ENCODE results near the gene TRIM33. TPM values are rescaled to one million over a fixed set of nuclear protein-coding genes. Genes with fewer than 3 reads are reported as not detected.
"Not testable (repeated sequence)": the region's sequence is repeated elsewhere in the genome, so short reads cannot be mapped to it uniquely, and the experiment has no call there.

Gene TRIM33
- total RNA-seq, 3 donors from 2014 or later: 28.6 to 38.1 (median 35.5) TPM

- DNase-seq (no peak), ATAC-seq (no peak)
- H3K4me1 ChIP-seq (ENCODE audit: low read depth): no peaks in the 10 kb centered on the region
- intact Hi-C loops (cut with DNase I, micrococcal nuclease): no loop called here
- H3K36me3 ChIP-seq (ENCODE audit: low read depth): no peaks in the 10 kb centered on the region
- TF ChIP-seq, protein P1, sequence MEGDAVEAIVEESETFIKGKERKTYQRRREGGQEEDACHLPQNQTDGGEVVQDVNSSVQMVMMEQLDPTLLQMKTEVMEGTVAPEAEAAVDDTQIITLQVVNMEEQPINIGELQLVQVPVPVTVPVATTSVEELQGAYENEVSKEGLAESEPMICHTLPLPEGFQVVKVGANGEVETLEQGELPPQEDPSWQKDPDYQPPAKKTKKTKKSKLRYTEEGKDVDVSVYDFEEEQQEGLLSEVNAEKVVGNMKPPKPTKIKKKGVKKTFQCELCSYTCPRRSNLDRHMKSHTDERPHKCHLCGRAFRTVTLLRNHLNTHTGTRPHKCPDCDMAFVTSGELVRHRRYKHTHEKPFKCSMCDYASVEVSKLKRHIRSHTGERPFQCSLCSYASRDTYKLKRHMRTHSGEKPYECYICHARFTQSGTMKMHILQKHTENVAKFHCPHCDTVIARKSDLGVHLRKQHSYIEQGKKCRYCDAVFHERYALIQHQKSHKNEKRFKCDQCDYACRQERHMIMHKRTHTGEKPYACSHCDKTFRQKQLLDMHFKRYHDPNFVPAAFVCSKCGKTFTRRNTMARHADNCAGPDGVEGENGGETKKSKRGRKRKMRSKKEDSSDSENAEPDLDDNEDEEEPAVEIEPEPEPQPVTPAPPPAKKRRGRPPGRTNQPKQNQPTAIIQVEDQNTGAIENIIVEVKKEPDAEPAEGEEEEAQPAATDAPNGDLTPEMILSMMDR (IDR thresholded peaks at IDR 0.05): no peak
- no peak overlapping the region for H3K4me3 ChIP-seq
- H3K9me3 ChIP-seq: peaks cover 24% of the 10 kb centered on the region
These were observed 131.6 kb downstream of the TRIM33 start for GRCh38 chr1:114379358-114379757.

- peaks cover 30% of the 10 kb centered on the region for H3K9me3 ChIP-seq
- ATAC-seq: no peak
These were observed 133.6 kb downstream of the TRIM33 start for GRCh38 chr1:114377356-114377755.

GRCh38 chr1:114369930-114370329 lies 141.1 kb downstream of the TRIM33 start:
- Histone ChIP-seq H3K4me3 (no peak overlapping the region), H3K36me3 (ENCODE audit: low read depth) (no peaks in the 10 kb centered on the region), H3K4me1 (ENCODE audit: low read depth) (no peaks in the 10 kb centered on the region), H3K9me3 (peaks cover 14% of the 10 kb centered on the region)
- TF ChIP-seq, protein P1 (IDR thresholded peaks at IDR 0.05): no peak
- DNase-seq: no peak
- intact Hi-C loops (cut with DNase I, micrococcal nuclease): no loop called here
- ATAC-seq: no peak

More at GRCh38 chr1:114377356-114377755, 133.6 kb downstream of the TRIM33 start:
- TF ChIP-seq, protein P1 (IDR thresholded peaks at IDR 0.05): no peak
- Histone ChIP-seq H3K4me1 (ENCODE audit: low read depth) (no peaks in the 10 kb centered on the region), H3K36me3 (ENCODE audit: low read depth) (no peaks in the 10 kb centered on the region), H3K4me3 (no peak overlapping the region)
- intact Hi-C loops (cut with DNase I, micrococcal nuclease): no loop called here
- DNase-seq: no peak

- H3K4me3 ChIP-seq; intact Hi-C loops (cut with DNase I, micrococcal nuclease); H3K36me3 ChIP-seq (ENCODE audit: low read depth); ATAC-seq; DNase-seq; H3K4me1 ChIP-seq (ENCODE audit: low read depth): not testable (repeated sequence)
- peaks cover 11% of the 10 kb centered on the region for H3K9me3 ChIP-seq
These were observed 141.6 kb downstream of the TRIM33 start for GRCh38 chr1:114369266-114369919.

- H3K4me1 ChIP-seq (ENCODE audit: low read depth): no peaks in the 10 kb centered on the region
- DNase-seq (no peak), ATAC-seq (no peak)
- H3K4me3 ChIP-seq: no peak overlapping the region
- H3K36me3 ChIP-seq (ENCODE audit: low read depth): no peaks in the 10 kb centered on the region
- intact Hi-C loops (cut with DNase I, micrococcal nuclease): no loop called here
- H3K9me3 ChIP-seq: peaks cover 12% of the 10 kb centered on the region
- TF ChIP-seq, protein P1 (IDR thresholded peaks at IDR 0.05): no peak
These were observed 142.3 kb downstream of the TRIM33 start for GRCh38 chr1:114368560-114369255.

DNA sequence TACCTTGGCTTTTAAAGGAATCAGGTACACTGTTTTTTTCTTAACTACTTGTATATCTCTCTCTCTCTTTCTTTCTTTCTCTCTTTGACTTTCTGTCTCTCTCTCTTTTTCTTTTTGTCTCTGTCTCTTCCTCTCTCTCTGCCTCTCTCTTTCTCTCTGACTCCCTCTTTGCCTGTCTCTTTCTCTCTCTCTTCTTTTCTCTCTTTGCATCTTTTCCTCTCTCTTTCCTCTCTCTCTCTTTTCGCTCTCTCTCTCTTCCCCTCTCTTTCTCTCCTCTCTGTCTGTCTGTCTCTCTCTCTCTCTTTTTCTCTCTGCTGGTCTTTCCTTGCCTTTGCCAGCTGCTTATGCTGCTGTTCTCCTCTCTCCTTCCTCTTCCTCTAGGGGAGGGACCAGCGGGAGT lies 143.2 kb downstream of the TRIM33 start:
- Histone ChIP-seq H3K4me3 (no peak overlapping the region), H3K36me3 (ENCODE audit: low read depth) (no peaks in the 10 kb centered on the region), H3K4me1 (ENCODE audit: low read depth) (no peaks in the 10 kb centered on the region), H3K9me3 (peaks cover 18% of the 10 kb centered on the region)
- DNase-seq: no peak
- TF ChIP-seq, protein P1 (IDR thresholded peaks at IDR 0.05): no peak
- ATAC-seq: no peak
- intact Hi-C loops (cut with DNase I, micrococcal nuclease): no loop called here

- DNase-seq; intact Hi-C loops (cut with DNase I, micrococcal nuclease); H3K4me1 ChIP-seq (ENCODE audit: low read depth); ATAC-seq; H3K4me3 ChIP-seq; H3K36me3 ChIP-seq (ENCODE audit: low read depth): not testable (repeated sequence)
- peaks cover 36% of the 10 kb centered on the region for H3K9me3 ChIP-seq
These were observed 147.8 kb downstream of the TRIM33 start for GRCh38 chr1:114363230-114363629.
